SH-SY5Y (cell line): Measurements from ENCODE around the gene NTHL1.

Source experiments
- GATA2 ChIP-seq: IDR thresholded peaks from 2 replicates; pipeline ENCODE4 v1.6.1; 2011; ENCODE audit warnings: mild to moderate bottlenecking, low read depth, low read length
- GATA3 ChIP-seq: IDR thresholded peaks from 2 replicates; pipeline ENCODE4 v1.6.1; 2011; ENCODE audit warnings: low read depth, mild to moderate bottlenecking, low read length, moderate library complexity

Gene NTHL1

GRCh38 chr16:2009791-2010510 lies 37.7 kb downstream of the NTHL1 start, which contains the start of gene ZNF598:
Gene ZNF598, minus strand, starts transcription at chr16:2009821.
- TF ChIP-seq GATA3 (no peak), GATA2 (no peak)

GRCh38 chr16:2009164-2009711 lies 38.4 kb downstream of the NTHL1 start:
- no peak for TF ChIP-seq GATA2
- TF ChIP-seq GATA3: no peak

- no peak for TF ChIP-seq GATA2
Measured at GRCh38 chr16:2008631-2009163, 38.9 kb downstream of the NTHL1 start.

GRCh38 chr16:2008009-2008526 lies 39.6 kb downstream of the NTHL1 start:
- TF ChIP-seq GATA3 (no peak), GATA2 (no peak)

- no peak for TF ChIP-seq GATA3
- no peak for TF ChIP-seq GATA2
Measured at GRCh38 chr16:2007081-2007836, 40.4 kb downstream of the NTHL1 start.

GRCh38 chr16:2006317-2006716 lies 41.3 kb downstream of the NTHL1 start:
- TF ChIP-seq GATA3 (no peak), GATA2 (no peak)

- TF ChIP-seq GATA3: no peak
- TF ChIP-seq GATA2: no peak
Measured at GRCh38 chr16:2005646-2006045, 42.0 kb downstream of the NTHL1 start.

GRCh38 chr16:2004795-2005517 lies 42.7 kb downstream of the NTHL1 start:
- TF ChIP-seq GATA3: no peak
- no peak for TF ChIP-seq GATA2

GRCh38 chr16:2003827-2004641 lies 43.6 kb downstream of the NTHL1 start:
- TF ChIP-seq GATA2 (no peak), GATA3 (no peak)

GRCh38 chr16:2003231-2003826 lies 44.3 kb downstream of the NTHL1 start:
- TF ChIP-seq GATA3 (no peak), GATA2 (no peak)

- no peak for TF ChIP-seq GATA3
- TF ChIP-seq GATA2: no peak
Measured at GRCh38 chr16:2002406-2003230, 45.0 kb downstream of the NTHL1 start.

GRCh38 chr16:2001456-2002355 lies 45.9 kb downstream of the NTHL1 start:
- TF ChIP-seq GATA3 (no peak), GATA2 (no peak)
